ENCODE results near the gene MADCAM1.
"Not testable (repeated sequence)": the region's sequence is repeated elsewhere in the genome, so short reads cannot be mapped to it uniquely, and the experiment has no call there.

MADCAM1 gene

DNA sequence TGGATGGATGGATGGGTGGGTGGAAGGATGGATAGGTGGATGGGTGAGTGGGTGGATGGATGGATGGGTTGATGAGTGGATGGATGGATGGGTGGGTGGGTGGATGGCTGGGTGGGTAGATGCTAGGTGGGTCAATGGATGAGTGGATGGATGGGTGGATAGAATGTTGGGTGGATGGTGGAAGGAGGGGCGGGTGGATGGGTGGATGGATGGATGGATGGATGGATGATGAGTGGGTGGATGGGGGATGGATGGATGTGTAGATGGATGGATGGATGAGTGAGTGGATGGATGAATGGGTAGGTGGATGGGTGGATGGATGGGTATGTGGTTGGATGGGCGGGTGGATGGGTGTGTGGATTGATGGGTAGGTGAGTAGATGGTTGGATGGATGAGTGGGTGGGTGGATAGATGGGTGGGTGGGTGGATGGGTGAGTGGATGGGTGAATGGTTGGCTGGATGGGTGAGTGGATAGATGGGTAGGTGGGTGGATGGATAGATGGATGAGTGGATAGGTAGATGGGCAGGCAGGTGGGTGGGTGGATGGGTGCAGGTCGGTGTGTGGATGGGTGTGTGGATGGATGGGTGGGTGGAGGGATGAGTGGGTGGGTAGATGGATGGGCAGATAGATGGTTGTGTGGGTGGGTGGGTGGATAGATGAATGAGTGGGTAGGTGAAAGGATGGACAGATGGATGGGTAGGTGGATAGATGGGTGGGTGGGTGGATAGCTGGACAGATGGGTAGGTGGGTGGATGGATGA is 31.1 kb upstream of the MADCAM1 start:
- in situ Hi-C loops (cut with MboI; ENCODE audit: low sequenced_read_pairs): no loop called here

DNA sequence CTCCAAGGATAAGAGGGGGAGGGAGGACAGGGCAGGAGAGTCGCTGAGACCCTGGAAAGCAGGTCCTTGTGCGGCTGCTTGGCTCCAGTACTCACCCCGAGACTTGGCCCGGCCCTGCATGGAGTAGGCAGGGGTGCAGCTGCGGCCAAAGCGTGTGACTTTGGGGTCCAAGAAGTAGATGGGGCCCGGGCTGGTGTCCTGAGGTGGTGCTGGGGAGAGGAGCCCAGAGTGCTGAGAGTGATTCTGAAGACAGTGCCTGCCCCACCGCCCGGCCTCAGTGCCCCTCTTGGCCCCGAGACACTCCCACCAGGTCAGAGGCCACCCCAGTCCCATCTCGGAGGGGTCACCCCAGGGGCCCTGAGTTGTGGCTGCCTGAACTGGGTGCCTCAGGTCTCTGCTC is 28.7 kb upstream of the MADCAM1 start:
- in situ Hi-C loops (cut with MboI; ENCODE audit: low sequenced_read_pairs): no loop called here

DNA sequence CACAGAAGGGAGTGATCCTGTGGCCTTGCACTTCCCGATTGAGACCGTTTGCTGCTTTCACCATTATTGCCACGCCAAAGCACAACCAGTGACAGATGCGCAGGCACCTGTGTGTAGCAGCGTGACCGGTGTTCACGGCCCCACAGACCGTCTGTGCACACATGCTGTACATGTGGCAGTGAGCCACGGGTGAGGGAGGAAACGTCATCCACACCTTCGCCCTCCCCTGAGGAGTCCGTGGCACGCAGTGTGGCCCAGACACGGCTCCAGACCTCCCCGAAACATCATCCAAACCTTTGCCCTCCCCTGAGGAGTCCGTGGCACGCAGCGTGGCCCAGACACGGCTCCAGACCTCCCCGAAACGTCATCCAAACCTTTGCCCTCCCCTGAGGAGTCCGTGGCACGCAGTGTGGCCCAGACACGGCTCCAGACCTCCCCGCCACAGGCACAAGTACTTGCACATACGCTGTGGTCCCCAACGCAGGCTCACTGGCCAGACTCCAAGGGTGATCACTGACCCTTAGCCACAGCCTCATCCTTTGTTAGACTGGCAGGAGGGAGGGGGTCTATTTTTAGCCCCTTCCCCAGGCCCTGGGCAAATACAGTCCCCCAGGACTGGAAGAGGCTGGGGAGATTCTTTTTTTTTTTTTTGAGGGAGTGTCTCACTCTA is 27.6 kb upstream of the MADCAM1 start:
- in situ Hi-C loops (cut with MboI; ENCODE audit: low sequenced_read_pairs): no loop called here

DNA sequence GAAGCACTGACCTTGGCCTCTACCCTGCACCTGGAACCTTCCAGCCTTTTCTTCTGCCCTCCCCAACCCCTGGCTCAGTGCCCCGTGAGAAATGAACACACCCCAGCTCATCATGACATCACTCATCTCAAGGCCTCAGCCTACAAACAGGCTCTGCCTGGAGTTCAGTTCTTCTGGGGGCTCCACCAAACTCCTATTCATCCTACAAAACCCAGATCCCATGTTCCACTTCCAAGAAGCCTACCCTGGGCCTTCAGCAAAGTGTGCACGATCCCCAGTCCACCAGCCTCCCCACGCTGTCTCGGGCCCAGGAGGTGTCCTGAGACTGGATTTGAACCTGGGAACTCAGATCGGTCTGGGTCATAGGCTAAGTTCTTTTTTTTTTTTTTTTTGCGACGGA is 26.5 kb upstream of the MADCAM1 start:
- in situ Hi-C loops (cut with MboI; ENCODE audit: low sequenced_read_pairs): no loop called here

DNA sequence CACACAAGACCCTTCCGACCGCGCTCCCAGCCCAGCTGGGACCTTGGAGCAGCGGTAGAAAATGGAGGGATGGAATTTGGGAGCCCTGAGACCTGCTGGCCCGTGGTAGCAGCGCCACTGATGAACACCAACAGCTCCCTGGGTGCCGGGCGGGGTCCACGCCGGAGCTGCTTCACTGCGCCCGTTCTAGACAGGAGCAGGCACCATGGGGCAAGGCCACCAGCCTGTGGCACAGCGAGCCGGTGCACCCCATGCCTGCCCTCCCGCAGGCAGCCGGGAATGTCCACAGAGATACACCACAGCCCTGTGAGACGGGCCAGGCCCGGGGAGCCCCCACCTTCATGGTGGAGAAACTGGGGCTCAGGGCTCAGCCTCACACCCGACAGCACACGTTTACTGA is 25.6 kb upstream of the MADCAM1 start:
- in situ Hi-C loops (cut with MboI; ENCODE audit: low sequenced_read_pairs): no loop called here

DNA sequence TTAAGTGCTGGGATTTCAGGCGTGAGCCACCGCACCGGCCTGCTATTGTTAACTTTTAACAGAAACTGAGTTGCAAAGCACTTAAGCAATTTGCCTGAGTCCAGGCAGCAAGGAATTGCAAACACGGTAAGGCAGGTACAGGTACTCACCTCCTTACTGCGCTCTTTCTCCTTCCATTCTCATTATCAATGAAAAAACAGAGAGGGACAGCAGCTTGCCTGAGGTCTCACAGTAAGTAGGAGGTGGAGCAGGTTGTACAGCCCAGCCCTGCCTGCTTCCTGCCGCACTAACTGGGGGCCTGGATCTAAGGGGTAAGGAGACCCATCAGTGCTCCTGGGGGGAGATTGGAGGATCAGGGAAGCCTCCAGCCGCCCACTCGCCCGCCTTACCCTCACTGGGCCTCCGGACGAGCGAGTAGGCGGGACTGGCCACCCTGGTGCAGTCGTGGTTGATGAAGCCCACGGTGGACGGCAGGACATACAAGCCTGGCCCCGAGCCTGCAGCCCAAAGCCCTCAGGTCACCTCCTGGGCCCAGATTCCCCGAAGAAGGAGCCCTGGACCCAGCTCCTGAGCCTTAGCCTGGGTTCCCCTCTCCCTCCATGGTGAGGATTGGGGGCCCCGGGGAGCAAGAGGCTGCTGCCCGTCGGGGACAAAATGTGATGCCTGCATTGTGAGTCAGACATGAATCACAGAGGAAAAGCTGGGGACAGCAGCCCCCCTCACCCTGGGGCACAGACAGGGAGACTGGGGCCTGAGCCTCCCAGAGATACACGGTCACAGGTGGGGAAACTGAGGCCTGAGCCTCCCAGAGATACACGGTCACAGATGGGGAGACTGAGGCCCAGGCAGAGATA is 24.1 kb upstream of the MADCAM1 start:
- in situ Hi-C loops (cut with MboI; ENCODE audit: low sequenced_read_pairs): no loop called here

DNA sequence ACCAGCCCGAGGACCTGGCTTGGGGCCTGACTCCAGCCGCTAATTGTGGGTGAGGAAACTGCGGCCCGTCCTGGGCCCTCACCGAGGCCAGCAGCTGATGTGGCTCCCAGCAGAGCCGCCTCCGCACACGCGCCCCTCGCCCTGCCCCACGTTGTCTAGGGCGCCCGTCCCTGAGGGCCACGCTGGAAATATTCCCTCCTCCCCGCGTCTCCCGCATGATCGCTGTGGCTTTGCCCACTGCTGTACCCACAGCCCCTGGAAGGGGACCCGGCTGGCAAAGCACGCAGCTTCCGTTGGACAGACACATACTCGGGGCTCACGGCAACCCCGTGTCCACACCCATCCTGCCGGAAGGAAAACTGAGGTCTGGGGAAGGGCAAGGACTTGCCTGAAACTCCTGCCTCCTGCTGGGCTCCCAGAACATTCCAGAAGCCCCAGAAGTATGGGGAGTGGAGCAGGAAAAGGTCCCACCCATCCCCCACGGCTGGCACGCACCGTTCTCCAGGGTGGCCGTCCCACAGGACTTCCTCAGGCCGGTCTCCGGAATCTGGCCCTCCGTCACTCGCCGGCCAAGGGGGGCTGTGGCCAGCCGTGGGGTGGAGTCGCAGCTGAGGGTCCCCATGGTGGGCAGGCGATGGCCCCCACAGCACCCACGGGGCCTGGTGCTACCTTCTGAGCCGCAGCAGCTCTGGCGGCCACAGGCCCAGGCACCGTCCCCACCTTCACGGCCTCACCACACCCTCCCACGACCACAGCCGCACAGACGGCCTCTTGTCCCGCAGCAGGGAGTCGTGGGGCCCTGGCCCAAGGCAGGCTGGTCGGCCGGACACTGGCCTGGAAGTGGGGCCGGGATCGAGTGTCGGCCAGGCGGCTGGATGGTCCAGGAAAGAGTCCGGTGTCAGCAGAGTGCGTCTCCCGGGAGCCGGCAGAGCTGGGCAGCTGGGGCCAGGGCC is 21.9 kb upstream of the MADCAM1 start:
- in situ Hi-C loops (cut with MboI; ENCODE audit: low sequenced_read_pairs): no loop called here

DNA sequence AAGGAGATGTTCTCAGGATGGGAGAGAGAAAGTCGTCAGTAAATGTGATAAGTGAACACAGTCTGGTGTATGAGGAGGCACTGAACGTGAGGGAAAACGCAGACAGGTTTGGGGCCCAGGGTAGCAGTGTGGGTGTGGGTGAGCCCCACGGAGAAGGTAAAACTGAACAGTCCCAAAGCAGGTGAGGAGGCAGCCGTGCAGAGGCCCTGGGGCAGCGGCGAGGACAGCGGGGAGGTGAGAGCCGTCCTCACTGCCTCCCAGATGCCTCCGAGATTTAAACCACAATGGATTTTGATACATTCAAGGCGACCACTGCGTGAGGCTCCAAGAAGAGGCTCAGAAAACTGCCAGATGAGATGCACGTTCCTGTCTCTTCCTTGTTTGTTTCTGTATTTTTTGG is 20.9 kb upstream of the MADCAM1 start:
- in situ Hi-C loops (cut with MboI; ENCODE audit: low sequenced_read_pairs): no loop called here

DNA sequence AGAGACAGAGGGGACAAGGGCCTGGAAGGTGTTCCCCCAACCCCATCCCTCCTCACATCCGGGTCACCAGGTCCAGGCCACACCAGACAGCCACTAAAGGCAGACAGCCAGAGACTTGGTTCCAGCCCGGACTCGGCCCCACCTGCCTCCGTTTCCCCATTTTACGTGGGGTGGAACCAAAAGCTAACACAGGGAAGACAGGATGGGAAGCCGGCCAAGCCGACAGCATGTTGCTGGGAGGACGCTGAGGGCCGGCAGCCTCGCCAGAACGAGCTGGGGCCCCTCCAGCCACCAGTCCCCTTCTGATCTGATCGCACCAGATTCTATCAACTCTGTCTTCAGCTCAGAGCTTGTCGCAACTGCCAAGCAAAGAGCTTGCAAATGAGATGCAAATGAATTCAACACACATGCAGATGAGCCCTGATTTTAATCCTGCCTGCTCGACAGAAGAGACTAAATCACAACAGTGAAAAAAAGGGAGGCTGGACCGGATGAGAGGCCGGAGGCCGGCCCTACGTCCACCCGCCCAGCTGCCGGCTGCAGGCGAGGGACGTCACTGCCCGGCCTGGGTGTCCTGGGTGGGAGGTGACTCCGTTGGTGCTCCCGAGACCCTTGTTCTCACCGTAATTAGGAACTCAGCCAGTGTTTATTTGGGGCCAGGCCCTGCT is 17.9 kb upstream of the MADCAM1 start:
- in situ Hi-C loops (cut with MboI; ENCODE audit: low sequenced_read_pairs): no loop called here

DNA sequence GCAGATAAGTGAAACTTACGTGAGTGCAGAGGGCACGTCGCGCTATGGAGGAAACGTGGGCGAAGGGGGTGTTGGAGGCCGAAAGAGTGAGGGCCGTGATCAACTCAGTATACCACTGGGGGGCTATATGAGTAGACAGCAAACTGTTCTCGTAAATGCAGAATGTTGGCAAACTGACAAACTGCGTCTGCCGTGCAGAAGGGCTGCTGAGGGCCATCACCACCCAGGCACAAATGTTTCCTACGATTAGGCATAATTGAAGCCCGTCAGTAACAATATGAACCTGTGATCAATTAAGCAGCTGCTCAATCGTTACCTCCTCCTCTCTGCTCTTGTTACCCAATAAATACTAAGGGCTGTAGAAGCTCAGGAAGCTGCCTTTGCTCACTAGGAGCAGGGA is 17.3 kb upstream of the MADCAM1 start:
- in situ Hi-C loops (cut with MboI; ENCODE audit: low sequenced_read_pairs): no loop called here

DNA sequence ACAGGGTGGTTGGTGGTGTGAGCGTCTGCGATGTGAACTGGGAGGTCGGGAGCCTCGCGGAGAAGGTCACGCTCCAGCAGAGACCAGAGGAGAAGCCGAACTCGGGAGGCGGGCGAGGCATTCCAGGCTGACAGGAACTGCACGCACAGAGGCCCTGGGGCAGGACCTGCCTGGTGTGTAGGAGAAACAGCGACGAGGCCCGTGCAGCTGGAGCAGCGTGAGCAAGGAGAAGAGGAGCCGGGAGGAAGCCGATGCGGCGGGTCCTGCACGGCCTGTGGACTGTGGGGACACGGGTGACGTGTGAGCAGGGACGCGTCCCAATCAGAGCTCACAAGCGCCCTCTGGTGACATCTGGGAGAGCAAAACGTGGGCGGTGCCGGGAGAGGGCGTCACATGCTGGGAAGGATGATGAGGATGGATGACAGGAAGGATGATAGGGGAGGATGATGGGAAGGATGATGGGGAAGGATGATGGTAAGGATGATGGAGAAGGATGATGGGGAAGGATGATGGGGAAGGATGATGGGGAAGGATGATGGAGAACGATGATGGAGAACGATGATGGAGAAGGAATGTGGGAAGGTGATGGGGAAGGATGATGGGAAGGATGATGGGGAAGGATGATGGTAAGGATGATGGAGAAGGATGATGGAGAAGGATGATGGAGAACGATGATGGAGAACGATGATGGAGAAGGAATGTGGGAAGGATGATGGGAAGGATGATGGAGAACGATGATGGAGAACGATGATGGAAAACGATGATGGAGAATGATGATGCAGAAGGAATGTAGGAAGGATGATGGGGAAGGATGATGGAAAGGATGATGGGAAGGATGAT is 16.1 kb upstream of the MADCAM1 start:
- in situ Hi-C loops (cut with MboI; ENCODE audit: low sequenced_read_pairs): no loop called here

DNA sequence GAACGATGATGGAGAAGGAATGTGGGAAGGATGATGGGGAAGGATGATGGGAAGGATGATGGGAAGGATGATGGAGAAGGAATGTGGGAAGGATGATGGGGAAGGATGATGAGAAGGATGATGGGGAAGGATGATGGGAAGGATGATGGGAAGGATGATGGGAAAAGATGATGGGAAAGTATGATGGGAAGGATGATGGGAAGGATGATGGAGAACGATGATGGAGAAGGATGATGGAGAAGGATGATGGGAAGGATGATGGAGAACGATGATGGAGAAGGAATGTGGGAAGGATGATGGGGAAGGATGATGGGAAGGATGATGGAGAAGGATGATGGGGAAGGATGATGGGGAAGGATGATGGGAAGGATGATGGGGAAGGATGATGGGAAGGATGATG is 15.2 kb upstream of the MADCAM1 start:
- in situ Hi-C loops (cut with MboI; ENCODE audit: low sequenced_read_pairs): not testable (repeated sequence)

DNA sequence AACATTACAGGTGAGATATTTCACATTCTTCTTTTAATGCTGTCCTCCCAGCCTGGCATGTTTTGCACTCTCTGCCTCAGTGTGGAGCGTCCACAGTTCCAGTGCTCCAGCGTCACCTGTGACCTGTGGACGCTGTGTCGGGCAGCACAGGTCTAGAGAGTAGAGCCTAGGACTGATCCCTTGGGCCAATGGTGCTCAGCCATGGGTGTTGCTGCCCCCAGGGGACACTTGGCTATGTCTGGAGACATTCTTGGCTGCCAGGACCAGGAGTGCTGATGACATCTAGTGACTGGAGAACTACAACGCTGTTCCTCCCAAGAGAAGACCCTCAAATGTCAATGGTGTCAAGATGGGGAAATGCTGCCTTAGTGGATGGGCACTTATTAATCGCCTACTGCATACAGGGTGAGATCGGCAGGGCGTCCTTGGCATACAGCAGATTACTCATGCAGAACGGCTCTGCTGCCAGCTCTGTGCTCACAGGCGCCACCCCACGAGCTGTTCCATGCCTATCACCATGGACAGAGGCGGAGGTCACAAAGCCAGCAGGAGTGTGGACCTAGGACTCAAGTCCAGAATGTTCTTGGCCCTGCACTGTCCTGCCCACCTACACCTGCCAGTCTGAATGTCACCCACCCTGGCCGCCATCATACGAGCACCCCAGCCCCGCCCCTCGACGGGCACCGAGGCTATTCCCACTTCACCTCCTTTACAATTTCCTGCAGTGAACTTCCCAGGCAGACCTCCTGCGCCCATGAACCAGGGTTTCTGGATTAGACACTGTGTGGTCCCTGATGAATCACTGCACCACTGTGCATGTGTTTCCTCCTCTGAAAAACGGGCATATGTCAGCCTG is 13.9 kb upstream of the MADCAM1 start:
- in situ Hi-C loops (cut with MboI; ENCODE audit: low sequenced_read_pairs): no loop called here

DNA sequence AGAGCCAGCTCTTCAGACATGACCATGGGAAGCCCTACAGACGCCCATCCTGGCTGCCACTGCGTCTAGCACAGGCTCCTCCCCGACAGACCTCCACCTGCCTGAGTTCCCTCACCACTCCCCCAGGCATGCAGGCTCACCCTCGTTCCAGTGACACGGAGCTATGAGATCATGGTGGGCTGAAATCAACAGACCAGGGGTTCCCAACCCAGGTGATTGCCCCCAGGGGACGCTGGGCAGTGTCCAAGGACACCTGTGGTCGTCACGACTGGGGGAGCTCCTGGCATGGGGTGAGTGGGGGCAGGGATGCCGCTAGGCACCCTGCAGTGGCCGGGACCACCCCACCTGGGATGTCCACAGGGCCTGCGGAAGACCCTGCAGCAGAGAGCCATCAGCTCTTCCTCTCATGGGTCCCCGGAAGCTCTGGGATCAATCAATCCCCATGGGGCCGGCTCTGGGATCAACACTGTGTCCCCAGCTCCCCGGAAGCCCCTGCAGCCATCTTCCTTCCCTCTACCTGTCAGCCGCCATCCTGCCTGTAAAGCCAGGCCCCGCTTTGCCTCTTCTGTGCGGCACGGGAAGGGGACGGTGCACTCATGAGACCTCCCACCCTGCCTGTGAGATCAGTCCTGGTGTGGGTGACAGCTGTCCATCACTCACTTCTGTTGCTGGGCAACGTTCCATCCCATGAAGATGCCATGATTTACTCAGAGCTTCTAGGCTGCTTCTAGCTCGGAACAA is 12.8 kb upstream of the MADCAM1 start:
- in situ Hi-C loops (cut with MboI; ENCODE audit: low sequenced_read_pairs): no loop called here

DNA sequence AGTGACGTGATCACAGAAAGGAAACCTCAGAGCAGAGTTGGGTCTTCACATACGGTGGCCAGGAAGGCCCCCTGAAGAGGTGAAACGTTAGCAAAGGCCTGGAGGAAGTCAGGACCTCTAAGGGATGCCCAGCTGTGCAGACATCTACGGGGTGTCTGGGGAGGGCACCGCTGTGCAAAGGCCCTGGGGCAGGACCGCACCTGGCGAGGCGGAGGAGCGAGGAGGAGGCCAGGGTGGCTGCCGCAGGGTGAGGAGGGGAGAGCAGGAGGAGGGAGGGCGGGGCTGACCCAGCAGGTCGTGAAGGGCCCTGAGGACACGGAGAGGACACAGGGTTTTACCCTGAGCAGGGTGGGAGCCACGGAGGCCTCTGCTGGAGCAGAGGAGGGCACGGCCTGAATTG is 11.8 kb upstream of the MADCAM1 start:
- in situ Hi-C loops (cut with MboI; ENCODE audit: low sequenced_read_pairs): no loop called here

DNA sequence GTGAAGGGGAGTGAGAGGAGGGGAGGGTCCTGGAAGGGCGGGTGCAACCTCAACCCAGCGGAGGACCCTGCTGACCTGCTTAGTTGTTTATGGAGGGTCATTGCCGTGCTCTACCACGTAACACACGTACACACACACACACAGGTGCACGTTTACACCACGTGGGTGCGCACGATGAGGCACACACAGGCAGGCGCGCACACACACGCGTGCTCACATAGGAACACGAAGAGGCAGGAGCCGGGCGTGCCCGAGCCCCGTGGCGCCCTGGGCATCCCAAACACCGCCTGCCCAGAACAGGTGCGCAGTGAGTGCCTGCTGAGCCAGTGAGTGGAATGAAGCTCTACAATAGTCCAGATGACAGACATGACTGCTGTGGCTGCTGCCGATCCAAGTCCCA is 11.2 kb upstream of the MADCAM1 start:
- in situ Hi-C loops (cut with MboI; ENCODE audit: low sequenced_read_pairs): no loop called here

DNA sequence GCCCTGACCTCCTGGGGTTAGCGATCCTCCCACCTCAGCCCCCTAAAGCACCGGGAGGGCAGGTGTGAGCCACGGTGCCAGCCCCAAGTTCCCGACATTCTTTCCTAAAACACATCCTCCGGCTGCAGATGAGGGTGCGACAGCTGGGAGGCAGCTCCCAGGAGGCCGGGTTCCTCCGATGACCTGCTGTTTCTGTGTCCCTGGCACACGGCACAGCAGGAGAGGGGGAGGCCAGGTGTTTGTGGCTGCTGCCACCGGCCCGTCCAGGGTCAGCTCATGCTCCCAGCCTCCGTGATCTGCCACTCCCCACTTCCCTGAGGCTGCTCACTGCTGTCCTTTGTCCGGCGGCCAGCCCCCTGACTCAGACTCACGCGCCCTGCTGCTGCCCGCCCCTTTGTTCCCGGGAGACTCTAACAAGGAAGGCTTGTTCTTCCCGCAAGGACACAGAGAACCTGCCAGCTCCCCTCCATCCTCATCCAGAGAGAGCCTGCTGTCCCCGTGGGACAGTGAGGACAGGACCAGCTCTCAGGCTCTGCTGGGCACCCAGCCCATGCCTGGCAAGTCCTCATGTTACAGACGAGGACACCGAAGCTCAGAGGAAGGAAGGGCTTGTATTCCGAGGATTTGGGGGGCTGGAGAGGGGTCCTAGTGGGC is 10.6 kb upstream of the MADCAM1 start:
- in situ Hi-C loops (cut with MboI; ENCODE audit: low sequenced_read_pairs): no loop called here

Data from HL-60/S4 treated with phorbol 12-myristate 13-acetate at 8.2 ng/mL for 4 days and 3 days (cell line).